Stimulated activated memory B cell treated with anti-CD40 and anti-IgM and Interleukin-4, amounts not matched to agents 10 μg/mL and 1 μg/mL and 100 μg/mL, for 72 hours (primary cell): ENCODE results near the gene IPO5.
"Not testable (repeated sequence)": the region's sequence is repeated elsewhere in the genome, so short reads cannot be mapped to it uniquely, and the experiment has no call there.

ENCODE experiments used
- ATAC-seq: fragments of 150-1000 bp; cut with Tn5 transposase; 2 replicates; pipeline ENCODE4 v1.10.0; 2021
- H3K27ac Mint-ChIP-seq: one replicate; pipeline ENCODE4 v1.8.0; 2022; ENCODE audit warnings: mild to moderate bottlenecking, mixed read lengths
- H3K27me3 Mint-ChIP-seq: one replicate; pipeline ENCODE4 v1.8.0; 2022; ENCODE audit warnings: mixed read lengths
- H3K36me3 Mint-ChIP-seq: one replicate; pipeline ENCODE4 v1.8.0; 2022; ENCODE audit warnings: mixed read lengths
- H3K4me1 Mint-ChIP-seq: one replicate; pipeline ENCODE4 v1.8.0; 2022; ENCODE audit warnings: mixed read lengths
- H3K4me3 Mint-ChIP-seq: one replicate; pipeline ENCODE4 v1.8.0; 2022; ENCODE audit warnings: mild to moderate bottlenecking, moderate library complexity, mixed read lengths
- H3K9me3 Mint-ChIP-seq: one replicate; pipeline ENCODE4 v1.8.0; 2022; ENCODE audit warnings: mixed read lengths

Gene IPO5

GRCh38 chr13:98018293-98018692 lies 64.8 kb downstream of the IPO5 start:
- peaks cover 52% of the 10 kb centered on the region for H3K36me3 Mint-ChIP-seq
- no peaks in the 10 kb centered on the region for H3K9me3 Mint-ChIP-seq
- no peak for ATAC-seq
- H3K27ac Mint-ChIP-seq: no peak overlapping the region
- H3K4me3 Mint-ChIP-seq: no peak overlapping the region
- H3K27me3 Mint-ChIP-seq: no peaks in the 10 kb centered on the region
- H3K4me1 Mint-ChIP-seq: no peaks in the 10 kb centered on the region

- H3K36me3 Mint-ChIP-seq: peaks cover 50% of the 10 kb centered on the region
- H3K27ac Mint-ChIP-seq: no peak overlapping the region
- no peak for ATAC-seq
- H3K27me3 Mint-ChIP-seq: no peaks in the 10 kb centered on the region
- H3K4me1 Mint-ChIP-seq: no peaks in the 10 kb centered on the region
- H3K9me3 Mint-ChIP-seq: no peaks in the 10 kb centered on the region
- no peak overlapping the region for H3K4me3 Mint-ChIP-seq
These were observed 65.7 kb downstream of the IPO5 start for GRCh38 chr13:98019186-98019585.

DNA sequence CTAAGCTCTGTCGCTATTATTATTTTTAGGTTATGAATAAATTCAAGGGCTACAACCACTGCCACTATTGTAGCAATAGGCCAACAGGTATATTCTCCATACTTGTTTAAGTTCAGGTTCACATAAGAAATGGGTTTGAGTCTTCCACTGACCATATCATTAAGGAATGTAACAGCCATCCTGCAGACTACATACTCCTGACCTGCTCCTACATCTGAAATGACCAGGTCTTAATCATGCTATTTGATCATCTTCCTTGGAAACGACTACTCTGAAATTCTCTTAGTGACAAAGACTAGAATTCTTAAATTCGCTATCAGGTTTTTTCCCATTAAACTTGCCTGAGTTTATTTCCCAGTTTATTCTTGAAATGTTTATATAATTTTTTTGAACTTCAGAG lies 66.8 kb downstream of the IPO5 start:
- H3K36me3 Mint-ChIP-seq: peaks cover 42% of the 10 kb centered on the region
- no peaks in the 10 kb centered on the region for H3K27me3 Mint-ChIP-seq
- H3K4me1 Mint-ChIP-seq: no peaks in the 10 kb centered on the region
- H3K27ac Mint-ChIP-seq: no peak overlapping the region
- no peaks in the 10 kb centered on the region for H3K9me3 Mint-ChIP-seq
- no peak overlapping the region for H3K4me3 Mint-ChIP-seq
- ATAC-seq: no peak

DNA sequence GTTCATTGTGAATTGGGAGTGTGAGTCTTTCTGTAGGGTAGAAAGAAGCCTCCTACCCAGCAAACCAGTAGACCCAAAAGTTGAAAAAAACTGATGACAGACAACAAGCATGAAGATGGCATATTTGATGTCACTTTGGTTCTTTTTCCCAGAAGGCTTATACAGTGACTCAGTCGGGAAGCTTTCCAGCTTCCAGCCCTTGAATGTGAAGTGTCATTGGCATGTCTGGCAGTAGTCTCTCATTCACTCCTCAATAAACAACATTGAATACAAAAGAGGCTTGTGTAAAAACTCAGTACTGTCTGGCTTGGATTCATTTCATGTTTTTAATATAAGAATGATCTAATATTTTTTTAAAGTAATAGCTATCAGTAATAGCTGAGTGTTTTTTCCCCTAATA lies 68.7 kb downstream of the IPO5 start:
- no peaks in the 10 kb centered on the region for H3K27me3 Mint-ChIP-seq
- H3K4me1 Mint-ChIP-seq: no peaks in the 10 kb centered on the region
- no peak for ATAC-seq
- H3K36me3 Mint-ChIP-seq: peaks cover 33% of the 10 kb centered on the region
- H3K9me3 Mint-ChIP-seq: no peaks in the 10 kb centered on the region
- no peak overlapping the region for H3K27ac Mint-ChIP-seq
- no peak overlapping the region for H3K4me3 Mint-ChIP-seq

DNA sequence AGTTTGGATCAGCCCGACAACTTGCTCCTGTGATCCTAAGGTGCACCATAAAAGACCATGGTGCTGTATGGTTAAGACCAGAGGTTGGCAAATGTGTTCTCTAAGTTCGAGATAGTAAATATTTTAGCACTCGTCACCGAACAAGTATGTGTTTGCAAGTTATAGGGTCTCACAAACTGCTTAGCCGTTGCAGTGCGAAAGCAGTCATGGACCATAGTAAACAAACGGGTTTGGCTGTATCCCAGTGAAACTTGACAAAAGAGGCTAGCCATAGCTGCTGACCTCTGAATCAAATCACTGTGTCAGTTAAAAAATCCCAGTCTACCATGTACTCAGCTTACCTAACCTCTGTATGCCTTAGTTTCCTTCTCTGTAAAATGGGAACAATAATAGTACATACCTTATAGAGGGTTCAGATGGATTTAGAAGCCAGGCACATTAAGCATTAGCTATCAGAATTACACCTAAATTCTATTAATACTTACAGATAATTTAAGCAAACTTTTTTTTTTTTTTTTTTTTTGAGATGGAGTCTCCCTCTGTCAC lies 72.1 kb downstream of the IPO5 start:
- Mint-ChIP-seq H3K27me3 (no peaks in the 10 kb centered on the region), H3K27ac (no peak overlapping the region), H3K4me3 (no peak overlapping the region), H3K4me1 (no peaks in the 10 kb centered on the region), H3K9me3 (no peaks in the 10 kb centered on the region), H3K36me3 (peaks cover 8% of the 10 kb centered on the region)
- ATAC-seq: no peak

GRCh38 chr13:98026457-98026857 lies 73.0 kb downstream of the IPO5 start:
- H3K4me3 Mint-ChIP-seq: no peak overlapping the region
- H3K4me1 Mint-ChIP-seq: no peaks in the 10 kb centered on the region
- no peak overlapping the region for H3K27ac Mint-ChIP-seq
- no peaks in the 10 kb centered on the region for H3K9me3 Mint-ChIP-seq
- H3K27me3 Mint-ChIP-seq: no peaks in the 10 kb centered on the region
- ATAC-seq: no peak
- H3K36me3 Mint-ChIP-seq: peaks cover 6% of the 10 kb centered on the region

DNA sequence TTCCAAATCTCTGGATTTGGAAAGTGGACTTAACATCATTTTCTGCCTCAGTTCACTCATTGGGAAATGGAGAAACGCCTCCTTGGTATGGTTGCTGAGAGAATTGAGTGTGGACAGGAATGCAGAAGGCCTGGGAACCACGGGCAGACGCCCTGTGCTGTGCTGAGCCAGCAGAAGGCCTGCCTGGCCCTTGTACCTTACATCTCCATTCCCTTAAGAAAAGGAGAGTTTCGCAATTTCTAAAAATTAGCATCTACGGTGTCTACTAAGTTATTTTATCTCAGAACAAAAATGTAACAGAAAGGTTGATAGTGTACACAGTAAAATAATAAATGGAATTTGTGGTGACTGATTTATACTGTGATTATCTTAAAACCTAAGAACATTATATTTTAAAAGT lies 78.7 kb downstream of the IPO5 start:
- Mint-ChIP-seq H3K9me3 (no peaks in the 10 kb centered on the region), H3K4me1 (no peaks in the 10 kb centered on the region), H3K27me3 (no peaks in the 10 kb centered on the region), H3K27ac (no peak overlapping the region), H3K36me3 (no peaks in the 10 kb centered on the region), H3K4me3 (no peak overlapping the region)
- no peak for ATAC-seq

- Mint-ChIP-seq H3K27me3 (no peaks in the 10 kb centered on the region), H3K4me1 (no peaks in the 10 kb centered on the region), H3K27ac (no peak overlapping the region), H3K4me3 (no peak overlapping the region), H3K36me3 (no peaks in the 10 kb centered on the region), H3K9me3 (no peaks in the 10 kb centered on the region)
- ATAC-seq: no peak
These were observed 80.1 kb downstream of the IPO5 start for GRCh38 chr13:98033277-98034247.

DNA sequence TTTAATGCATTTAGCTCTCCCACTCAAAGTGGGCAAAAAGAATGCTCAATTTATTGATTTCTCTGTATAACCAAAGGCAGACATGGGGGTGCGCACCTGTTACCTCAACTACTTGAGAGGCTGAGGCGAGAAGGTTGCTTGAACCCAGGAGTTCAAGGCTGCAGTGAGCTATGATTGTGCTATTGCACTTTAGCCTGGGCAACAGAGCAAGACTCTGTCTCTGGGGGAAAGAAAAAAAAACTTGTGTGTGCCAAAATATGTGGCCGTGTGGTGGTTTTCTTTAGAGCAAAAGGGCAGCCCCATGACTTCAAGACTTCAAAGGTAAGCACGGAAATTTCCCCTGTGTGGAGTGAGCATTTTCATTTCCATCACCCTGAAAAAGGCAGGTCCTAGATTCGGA lies 81.9 kb downstream of the IPO5 start:
- Mint-ChIP-seq H3K4me1 (no peaks in the 10 kb centered on the region), H3K27ac (no peak overlapping the region), H3K27me3 (peaks cover 10% of the 10 kb centered on the region), H3K4me3 (no peak overlapping the region), H3K36me3 (no peaks in the 10 kb centered on the region), H3K9me3 (no peaks in the 10 kb centered on the region)
- peak; percentile 51 for ATAC-seq

- not testable (repeated sequence) for H3K4me3 Mint-ChIP-seq, H3K4me1 Mint-ChIP-seq, H3K9me3 Mint-ChIP-seq, ATAC-seq, H3K36me3 Mint-ChIP-seq, H3K27ac Mint-ChIP-seq
- peaks cover 10% of the 10 kb centered on the region for H3K27me3 Mint-ChIP-seq
These were observed 83.3 kb downstream of the IPO5 start for GRCh38 chr13:98036564-98037302.

- Mint-ChIP-seq H3K4me3 (no peak overlapping the region), H3K4me1 (no peaks in the 10 kb centered on the region), H3K27ac (no peak overlapping the region), H3K27me3 (peaks cover 10% of the 10 kb centered on the region), H3K36me3 (no peaks in the 10 kb centered on the region), H3K9me3 (no peaks in the 10 kb centered on the region)
- no peak for ATAC-seq
These were observed 85.8 kb downstream of the IPO5 start for GRCh38 chr13:98039261-98039660.

GRCh38 chr13:98039964-98040363 lies 86.5 kb downstream of the IPO5 start:
- no peaks in the 10 kb centered on the region for H3K4me1 Mint-ChIP-seq
- H3K36me3 Mint-ChIP-seq: no peaks in the 10 kb centered on the region
- no peak for ATAC-seq
- H3K4me3 Mint-ChIP-seq: no peak overlapping the region
- H3K27ac Mint-ChIP-seq: no peak overlapping the region
- H3K27me3 Mint-ChIP-seq: peaks cover 10% of the 10 kb centered on the region
- no peaks in the 10 kb centered on the region for H3K9me3 Mint-ChIP-seq

- H3K27me3 Mint-ChIP-seq: peaks cover 10% of the 10 kb centered on the region
- H3K4me3 Mint-ChIP-seq: no peak overlapping the region
These were observed 87.8 kb downstream of the IPO5 start for GRCh38 chr13:98041081-98041820.

GRCh38 chr13:98044301-98044700 lies 90.8 kb downstream of the IPO5 start:
- ATAC-seq: peak; percentile 41
- H3K27ac Mint-ChIP-seq: no peak overlapping the region
- peaks cover 10% of the 10 kb centered on the region for H3K27me3 Mint-ChIP-seq
- H3K36me3 Mint-ChIP-seq: no peaks in the 10 kb centered on the region
- H3K4me3 Mint-ChIP-seq: no peak overlapping the region
- no peaks in the 10 kb centered on the region for H3K9me3 Mint-ChIP-seq
- H3K4me1 Mint-ChIP-seq: no peaks in the 10 kb centered on the region

More at GRCh38 chr13:98041081-98041820, 87.8 kb downstream of the IPO5 start:
- Mint-ChIP-seq H3K36me3 (no peaks in the 10 kb centered on the region), H3K27ac (no peak overlapping the region), H3K4me1 (no peaks in the 10 kb centered on the region), H3K9me3 (no peaks in the 10 kb centered on the region)
- ATAC-seq: no peak

DNA sequence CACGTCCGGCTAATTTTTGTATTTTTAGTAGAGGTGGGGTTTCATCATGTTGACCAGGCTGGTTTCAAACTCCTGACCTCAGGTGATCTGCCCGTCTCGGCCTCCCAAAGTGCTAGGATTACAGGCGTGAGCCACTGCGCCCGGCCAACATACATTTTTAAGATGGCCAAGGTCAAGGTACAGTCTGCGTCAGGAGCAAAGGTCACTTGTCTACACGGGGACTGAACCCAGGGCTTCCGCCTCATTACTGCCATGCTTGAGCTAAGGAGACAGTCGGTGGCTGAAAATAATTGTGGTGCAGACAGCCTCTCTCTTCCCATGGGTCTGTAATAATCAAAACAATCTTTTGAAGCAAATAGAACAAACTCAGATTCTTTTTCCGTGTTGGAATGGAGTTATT lies 94.3 kb downstream of the IPO5 start:
- not testable (repeated sequence) for H3K36me3 Mint-ChIP-seq, H3K4me1 Mint-ChIP-seq, H3K27me3 Mint-ChIP-seq, H3K27ac Mint-ChIP-seq, H3K9me3 Mint-ChIP-seq, H3K4me3 Mint-ChIP-seq, ATAC-seq
